T follicular helper cell (primary cell): ENCODE measurements around the gene BTBD9.
"Not testable (repeated sequence)": the region's sequence is repeated elsewhere in the genome, so short reads cannot be mapped to it uniquely, and the experiment has no call there.

Source experiments
- DNase-seq: peaks from one replicate; pipeline ENCODE4 v3.0.0-alpha.2; 2020; ENCODE audit warnings: low read depth

BTBD9 gene

DNA sequence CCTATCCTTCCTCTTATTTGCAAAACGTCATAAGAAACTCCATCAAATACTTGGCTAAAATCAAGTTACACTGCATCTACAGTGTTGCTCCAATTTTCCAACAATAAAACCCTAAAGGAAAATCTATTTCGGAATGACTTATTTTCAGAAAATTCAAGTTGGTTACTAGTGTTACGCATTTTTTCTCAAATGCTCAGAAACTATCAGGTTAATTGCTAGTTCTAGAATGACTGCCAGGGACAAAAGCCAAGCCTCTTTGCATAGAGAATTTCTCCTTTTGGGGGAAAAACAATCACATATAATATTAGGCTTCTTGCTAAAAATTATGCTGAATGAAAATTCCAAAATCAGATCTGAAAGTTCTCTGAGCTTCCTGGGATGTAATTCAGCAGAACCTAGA, 210.2 kb downstream of the BTBD9 start:
- DNase-seq = no peak

DNA sequence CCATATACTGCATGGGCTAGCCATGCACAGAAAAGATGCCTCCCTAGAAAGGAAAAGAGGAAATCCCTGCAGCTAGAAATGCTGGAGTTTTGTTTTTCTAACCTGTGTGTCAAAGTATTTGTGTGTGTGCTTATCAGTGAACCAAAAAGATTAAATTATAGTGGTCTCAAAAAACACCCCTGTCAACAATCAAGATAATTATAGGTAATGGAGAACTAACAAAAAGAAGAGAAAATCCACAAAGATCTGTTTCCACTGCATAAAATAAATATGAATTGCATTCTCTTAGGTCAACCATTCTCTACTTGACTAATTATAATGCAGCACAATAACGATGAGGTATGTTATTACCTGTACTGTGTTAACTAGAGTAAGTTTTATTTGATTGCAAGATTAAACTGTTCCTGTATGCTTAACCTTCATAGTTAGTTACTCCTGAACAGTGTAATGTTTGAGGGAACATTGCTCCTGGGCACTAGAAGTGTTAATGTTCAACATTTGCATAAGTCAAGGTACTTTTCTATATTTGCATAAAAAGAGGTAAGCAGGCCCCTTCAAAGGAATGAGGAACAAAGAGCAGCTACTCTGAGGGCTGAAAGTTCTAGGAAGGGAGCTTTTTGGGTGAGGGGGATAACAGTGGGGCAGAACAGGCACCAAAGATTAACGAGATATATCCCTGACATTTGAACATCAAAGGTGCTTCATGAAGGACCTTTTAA, 212.1 kb downstream of the BTBD9 start:
- DNase-seq = no peak

DNA sequence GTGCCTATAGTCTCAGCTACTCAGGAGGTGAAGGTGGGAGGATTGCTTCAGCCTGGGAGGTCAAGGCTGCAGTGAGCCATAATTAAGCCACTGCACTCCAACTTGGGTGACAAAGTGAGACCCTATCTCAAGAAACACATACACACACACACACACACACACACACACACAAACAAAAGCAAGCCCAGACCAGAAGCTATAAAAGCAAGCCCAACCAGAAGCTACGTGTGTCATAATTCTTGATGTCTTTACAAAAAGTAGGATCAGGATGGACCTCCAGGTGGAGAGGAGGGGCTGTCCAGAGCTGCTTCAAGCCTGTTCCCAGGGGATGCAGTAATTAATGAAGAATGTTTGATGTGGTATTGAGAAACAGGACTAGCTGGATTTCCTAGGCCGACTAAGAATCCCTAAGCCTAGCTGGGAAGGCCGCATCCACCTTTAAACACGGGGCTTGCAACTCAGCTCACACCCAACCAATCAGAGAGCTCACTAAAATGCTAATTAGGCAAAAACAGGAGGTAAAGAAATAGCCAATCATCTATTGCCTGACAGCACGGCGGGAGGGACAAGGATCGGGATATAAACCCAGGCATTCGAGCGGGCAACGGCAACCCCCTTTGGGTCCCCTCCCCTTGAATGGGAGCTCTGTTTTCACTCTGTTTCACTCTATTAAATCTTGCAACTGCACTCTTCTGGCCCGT, 213.8 kb downstream of the BTBD9 start:
- DNase-seq = not testable (repeated sequence)

DNA sequence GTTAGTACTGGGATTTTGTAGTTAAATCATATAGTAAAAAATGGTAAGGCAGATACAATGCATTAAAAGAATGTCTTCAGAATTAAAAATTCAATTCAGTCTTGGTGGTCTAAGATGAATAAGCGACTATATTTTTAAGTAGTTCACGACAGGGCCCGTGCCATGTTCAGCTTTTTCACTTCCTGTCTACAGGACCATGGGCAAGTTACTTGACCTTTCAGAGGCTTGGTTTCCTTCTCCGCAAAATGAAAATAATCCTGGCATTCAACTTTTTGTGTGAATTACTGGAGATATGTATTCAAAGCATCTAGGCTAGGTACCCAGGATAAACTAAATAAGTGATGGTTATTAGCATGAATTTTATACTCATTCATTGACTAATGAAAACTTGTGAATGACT, 216.0 kb downstream of the BTBD9 start:
- DNase-seq = no peak

DNA sequence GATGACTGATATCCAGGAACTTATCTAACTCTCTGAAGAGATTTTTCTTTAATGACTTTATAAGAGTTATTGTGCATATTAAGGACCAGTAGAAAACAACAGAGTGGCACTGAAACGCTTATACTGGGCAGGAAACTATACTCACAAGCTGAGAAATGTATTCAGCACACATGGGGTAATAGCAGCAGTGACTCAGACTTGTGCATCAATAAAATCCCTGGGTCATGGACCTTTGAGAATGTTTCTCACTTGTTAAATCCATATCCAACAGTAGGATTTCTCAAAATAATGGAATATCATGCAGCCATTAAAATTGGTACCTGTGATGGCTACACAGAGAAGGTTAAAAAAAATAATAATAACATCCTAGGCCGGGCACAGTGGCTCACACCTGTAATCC, 219.5 kb downstream of the BTBD9 start:
- DNase-seq = no peak

DNA sequence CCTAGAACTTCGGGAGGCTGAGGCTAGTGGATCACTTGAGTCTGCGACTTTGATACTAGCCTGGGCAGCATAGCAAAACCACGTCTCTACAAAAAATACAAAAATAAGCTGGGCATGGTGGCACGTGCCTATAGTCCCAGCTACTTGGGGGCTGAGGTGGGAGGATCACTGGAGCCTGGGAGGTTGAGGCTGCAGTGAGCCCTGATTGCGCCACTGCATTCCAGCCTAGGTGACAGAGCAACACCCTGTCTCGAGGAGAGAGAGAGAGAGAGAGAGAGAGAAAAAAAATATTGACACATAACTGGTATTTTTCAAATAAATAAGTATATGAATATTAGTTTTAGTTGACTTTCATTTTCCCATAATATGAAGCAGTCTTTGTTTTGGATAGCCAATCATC, 222.2 kb downstream of the BTBD9 start:
- DNase-seq = no peak

DNA sequence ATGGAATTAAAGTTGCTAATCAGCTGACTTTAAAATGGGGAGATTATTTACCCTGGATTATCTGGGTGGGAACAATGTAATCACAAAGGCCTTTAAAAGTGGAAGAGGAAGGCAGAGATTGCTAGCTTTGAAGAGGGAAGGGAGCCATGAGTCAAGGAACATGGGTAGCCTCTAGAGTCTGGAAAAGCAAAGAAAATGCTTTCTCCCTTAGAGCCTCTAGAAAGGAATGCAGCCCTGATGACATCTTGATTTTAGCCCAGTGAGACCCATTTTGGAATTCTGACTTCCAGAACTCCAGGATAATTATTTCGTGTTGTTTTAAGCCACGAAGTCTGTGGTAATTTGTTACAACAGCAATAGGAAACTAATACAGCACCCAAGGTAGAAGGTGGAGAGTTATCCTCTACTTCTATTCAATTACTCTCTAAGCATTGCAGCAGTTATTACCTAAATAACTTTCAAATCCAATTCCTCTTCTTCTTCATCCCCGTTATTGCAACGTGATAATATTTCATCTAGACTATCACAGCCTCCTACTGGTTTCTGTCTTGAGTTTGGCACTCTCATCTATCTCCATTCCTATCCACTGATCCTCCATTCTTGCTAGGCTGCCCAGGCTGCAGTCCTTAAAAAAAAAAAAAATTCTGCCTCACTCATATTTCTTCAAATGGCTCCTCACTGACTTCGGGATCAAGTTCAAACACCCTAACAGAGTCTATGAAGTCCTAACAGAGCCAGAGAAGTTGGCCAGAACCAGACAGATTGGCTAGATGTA, 224.3 kb downstream of the BTBD9 start:
- no peak for DNase-seq

DNA sequence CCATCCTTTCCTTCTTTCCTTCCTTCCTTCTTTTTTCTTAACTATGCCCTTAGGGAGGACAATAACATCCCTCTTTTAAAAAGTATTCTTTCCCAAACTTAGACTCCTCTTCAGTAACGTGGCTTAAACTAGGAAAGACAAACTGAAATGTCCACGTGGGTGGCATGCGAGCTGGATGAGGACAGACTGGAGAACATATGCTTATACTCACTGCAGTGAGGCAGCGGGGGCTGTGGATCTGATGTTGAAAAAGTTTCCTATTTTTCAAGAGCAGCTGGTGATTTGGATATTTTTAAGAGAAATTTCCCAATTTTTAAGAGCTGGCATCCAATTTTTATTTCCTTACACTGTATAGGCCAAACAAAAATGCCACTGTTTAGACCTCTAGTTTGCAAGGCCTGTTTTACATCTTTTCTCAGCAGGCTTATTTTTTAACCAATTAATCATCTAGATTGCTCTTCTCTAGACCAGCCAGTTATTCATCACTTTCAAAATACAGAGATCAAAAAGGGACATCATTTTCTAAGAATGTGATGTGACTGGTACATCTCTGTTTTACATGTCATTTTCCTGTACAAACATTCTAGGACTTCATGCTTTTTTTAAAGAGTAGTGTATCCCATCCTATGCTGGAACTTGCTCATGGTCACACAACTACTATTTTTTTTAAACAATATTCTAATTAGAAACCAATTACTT, 226.5 kb downstream of the BTBD9 start:
- DNase-seq = no peak

DNA sequence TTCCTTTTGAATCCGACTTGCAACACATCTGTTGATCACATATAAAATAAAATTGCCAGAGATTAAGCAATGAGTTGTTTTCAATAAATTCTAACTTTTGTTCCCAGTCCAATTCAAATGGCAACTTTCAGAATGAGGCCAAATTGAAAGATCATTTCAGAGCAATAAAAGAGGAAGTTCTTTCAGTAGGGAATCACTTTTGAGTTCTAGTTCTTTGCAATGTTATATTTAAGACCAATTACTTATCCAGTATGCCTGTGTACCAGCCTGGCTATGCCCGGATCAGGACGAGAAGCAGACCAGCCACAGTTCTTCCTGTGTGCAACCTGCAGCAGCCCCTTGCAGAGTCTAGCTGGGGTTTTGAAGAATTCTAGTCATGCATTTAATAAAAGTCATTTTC, 232.5 kb downstream of the BTBD9 start:
- no peak for DNase-seq

DNA sequence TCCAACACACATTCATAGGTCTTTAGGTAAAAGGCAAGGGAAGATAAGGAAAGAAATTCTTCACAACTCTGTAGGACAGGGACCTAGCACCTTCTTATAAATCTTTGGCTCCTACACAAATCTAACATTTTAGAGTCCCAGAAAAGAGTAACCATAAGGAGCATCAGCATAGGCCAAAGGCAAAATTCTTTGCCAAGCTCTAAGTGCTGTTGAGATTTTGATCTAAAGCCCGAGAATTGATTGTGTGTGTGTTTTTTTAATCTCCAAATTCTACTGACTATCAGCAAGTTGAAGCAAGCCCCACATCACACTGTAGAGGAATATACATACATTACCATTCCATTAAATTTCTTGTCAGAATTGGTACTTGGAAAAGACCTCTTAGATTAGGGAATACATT, 233.6 kb downstream of the BTBD9 start:
- no peak for DNase-seq

DNA sequence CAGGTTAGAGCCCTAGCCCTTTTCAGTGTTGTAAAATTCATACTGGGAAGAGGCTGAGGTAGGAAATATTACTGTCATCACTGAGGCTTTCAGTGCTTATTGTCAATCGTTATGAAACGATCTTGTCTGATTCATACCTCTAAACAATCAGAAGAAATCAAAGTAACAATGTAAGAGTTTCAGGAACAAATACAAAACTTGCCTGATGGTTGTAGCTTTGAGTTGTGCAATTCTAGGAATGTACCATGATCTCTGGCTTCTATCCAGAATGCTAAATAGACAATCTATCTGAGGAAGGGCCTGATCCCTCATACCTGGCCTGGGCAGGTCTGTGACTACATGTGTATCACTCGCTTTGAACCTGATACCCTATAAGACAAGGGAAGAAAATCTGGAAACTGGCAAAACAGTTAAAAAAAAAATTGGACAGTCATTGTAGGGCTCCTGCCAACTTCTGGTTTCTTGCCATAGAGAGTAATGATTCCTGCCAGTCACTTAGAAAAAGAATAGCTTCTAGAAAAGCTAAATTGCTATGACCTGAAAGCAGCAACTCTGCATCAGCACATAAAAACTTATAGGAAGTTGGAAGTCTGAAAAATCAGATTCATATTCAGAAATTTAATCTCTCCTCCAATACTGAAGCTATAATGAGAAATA, 234.7 kb downstream of the BTBD9 start:
- no peak for DNase-seq

DNA sequence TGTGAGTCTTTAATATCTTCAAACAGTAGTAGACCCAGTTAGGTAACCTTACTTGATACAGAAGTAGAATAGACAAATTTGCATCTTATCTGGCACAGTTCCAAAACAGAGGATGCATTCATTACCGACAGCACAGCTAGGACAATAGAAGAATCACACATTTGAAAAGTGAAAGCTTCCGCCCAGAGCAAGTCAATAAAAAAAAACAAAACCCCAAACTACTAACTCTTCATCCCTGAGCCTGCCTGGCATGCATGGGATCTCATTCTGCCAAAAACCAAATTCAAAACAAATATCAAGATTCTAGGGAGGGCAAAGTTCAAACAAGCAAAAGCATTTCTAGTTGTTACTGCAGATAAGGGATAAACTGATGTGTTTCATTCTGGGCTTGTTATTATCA, 235.4 kb downstream of the BTBD9 start:
- DNase-seq = no peak

DNA sequence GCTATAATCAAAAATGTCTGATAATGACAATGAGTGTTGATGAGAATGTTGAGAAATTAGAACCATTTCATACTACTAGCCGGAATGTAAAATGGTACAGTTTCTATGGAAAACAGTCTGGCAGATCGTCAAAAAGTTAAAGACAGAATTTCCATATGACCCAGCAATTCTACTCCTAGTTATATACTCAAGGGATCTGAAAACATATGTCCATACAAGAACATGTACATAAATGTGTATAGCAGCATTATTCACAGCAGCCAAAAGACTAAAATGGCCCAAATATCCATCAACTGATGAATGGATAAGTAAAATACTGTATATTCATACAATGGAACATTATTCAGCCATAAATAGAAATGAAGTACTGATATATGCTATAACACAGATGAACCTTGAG, 236.2 kb downstream of the BTBD9 start:
- DNase-seq = no peak

DNA sequence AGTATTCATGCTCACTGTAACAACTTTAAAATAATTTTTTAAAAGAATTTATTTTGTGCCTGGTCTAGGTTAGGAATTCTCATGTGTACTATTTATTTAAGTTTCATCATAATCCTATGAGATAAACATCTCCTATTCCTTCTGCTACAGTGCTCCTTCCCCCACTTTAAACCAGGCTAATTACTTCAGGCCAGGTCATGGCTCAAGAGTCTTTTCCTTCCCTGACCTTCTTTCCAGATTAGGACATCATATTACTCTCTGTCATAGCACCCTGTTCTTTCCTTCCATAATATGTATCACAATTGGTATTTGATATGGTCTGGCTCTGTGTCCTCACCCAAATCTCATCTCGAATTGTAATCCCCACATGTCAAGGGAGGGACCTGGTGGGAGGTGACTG, 239.0 kb downstream of the BTBD9 start:
- no peak for DNase-seq

DNA sequence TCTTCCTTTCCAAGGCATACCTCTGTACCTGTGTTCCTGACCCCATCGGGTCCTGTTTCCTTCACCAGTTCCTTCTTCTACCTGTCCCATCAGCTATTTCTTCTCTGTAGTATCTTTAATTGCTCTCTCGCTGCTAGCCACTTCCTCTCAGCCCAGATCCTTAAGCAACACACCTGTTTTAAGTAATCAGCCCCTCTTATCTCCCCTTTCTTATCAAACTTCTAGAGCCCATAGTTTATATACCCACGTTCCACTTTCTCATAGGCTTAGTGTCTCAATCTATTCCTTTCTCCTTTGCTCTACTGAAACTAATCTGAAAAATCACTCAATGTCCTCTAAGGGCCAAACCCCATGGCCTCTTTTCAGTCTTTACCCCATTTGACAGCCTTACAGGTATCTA, 239.6 kb downstream of the BTBD9 start:
- DNase-seq = no peak

DNA sequence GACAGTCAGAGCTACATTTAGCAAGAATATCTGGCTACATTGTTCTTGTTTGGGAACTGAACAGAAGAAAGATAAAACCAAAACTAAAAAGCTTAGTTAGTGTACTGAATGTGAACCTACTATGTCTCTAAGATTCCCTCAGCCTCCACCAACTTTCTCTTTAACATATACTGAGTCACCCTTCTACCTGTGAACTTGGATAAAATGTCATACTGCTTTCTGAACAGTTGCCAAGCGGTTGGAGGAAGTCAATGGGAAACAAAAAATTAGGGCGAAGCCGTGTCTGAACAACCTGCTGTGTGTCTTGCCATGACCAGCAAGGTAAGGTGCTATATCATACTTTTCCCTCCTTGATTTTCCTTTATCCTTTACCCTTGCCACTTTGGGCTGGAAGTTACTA, 243.5 kb downstream of the BTBD9 start:
- no peak for DNase-seq

DNA sequence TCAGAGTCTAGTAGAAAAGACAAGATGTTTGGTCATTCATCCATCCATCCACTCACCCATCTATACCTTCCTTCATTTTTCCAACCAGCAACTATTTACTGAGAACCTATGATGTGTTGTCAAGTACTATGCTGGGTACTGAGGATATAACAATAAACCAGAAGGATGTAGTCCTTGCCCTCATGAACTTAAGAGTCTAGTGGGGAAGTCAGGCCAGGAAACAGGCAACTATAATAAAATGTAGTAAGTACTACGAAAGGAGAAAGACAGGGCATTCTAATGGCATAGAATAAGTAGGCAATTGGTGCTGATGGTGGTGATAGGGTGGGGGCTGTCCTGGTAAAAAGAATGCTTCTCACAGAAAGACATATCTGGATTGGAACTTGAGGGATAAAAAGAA, 245.7 kb downstream of the BTBD9 start:
- DNase-seq = no peak

DNA sequence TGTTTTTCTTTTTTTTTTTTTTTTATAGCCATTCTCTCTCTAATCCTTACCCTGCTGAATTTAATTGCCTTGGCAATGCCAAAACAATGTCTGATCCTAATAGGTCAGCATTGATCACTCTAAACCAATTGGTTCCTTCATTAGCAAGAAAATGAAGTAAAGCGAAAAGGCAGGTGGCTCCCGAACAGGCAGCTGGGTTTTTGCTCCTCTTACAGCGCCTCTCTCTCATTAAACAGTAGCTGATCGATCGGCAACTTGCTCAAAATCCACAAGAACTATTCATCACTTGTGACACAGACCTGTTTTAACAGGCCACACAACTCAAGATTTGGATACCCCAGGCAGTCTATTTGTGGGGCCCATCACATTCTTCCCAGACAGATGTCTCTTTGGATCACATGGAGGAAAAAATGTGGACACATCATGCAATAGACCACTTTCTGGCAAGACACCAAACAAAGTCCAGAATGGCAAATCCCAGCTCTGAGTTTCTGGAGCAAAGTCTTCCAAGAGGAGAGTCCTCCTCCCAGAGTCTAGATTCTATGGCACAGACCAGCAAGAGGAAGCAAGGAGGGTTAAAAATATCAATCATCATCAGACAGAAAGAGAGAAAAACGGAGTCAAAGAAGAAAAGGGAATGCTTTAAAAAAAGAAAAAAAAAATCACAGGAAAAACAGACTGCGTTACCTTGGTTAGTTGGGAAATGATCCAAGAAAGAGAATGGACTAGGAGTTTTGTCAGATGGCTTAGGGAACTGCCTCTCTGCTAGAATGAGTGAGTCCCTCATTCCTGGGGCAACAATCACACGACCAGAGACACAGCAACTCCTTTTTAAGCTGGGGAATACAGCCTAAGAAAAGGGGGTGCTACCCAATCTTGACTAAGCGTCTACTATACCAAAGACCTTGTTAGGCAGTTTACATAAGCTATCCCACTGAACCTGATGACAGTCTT, 247.8 kb downstream of the BTBD9 start:
- DNase-seq = no peak

DNA sequence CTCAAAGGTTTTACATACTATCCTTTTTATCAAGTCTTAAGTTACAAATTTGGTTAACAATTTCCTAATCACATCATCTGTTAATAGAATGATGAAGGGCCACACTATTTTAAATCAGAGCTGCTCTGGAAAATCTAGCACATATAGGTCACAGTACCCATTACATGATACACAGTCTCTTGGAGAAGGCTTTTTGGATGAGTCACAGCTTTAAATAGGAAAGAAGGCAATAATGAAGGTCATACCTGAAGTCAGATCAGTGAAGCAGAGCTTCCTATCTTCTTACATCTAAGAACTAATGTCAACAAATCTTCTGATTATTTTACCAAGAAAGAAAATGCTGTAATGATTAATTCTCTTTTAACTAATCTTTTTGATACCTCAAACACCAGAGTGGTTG, 248.5 kb downstream of the BTBD9 start:
- no peak for DNase-seq

DNA sequence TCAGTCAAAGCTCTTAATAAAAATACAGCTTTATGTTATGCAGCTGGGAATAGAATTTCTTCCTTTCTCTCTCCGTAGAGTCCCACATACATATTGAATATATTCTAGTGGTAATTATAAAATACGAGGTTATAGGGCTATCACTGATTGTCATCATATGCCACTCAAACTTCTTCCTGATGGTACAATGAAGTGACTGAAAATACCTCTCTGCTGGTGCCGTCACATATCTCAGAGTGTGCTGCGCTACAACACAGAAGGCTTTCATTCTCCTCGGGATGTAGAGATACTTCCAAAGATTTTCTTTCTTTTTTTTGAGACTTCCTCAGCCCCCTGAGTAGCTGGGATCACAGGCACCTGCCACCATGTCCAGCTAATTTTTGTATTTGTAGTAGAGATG, 249.9 kb downstream of the BTBD9 start:
- DNase-seq = no peak

DNA sequence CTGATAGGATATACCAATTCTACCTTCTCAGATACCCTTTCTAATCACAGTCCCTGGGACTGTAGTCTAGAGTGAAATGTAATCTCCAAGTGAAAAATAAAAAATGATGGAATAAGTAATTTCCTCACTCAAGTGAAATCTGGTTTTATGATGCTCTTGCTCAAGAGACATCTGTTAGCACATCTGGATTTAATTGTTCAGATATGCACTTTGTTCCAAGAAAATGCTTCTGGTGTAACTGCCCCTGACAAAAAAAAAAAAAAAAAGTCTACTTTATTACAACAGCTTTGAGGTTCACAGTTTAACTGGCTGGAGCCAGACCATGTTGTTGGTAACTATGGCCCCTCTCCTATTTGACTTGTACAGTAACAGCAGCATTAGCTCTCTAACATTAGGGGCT, 251.8 kb downstream of the BTBD9 start:
- DNase-seq = no peak
